Erythroblast (primary cell): ENCODE measurements around the gene ZDHHC1.

Source experiments
- GATA1 ChIP-seq: IDR thresholded peaks from 2 replicates; pipeline ENCODE4 v1.6.1; 2011; ENCODE audit warnings: low read depth, mild to moderate bottlenecking, control low read depth, low read length, moderate library complexity
- POLR2A ChIP-seq: IDR thresholded peaks from 2 replicates; pipeline ENCODE4 v1.6.1; 2011; ENCODE audit warnings: mild to moderate bottlenecking, low read length

GRCh38 chr16:67356396-67356795 is 59.9 kb downstream of the ZDHHC1 start:
- no peak for TF ChIP-seq POLR2A
- TF ChIP-seq GATA1 = no peak
